Measurements from ENCODE around the gene TRPV3. TPM values are rescaled to one million over a fixed set of nuclear protein-coding genes. Genes with fewer than 3 reads are reported as not detected.

TRPV3 gene
- total RNA-seq, 1 experiment from 2014 or later: 3.6 TPM

DNA sequence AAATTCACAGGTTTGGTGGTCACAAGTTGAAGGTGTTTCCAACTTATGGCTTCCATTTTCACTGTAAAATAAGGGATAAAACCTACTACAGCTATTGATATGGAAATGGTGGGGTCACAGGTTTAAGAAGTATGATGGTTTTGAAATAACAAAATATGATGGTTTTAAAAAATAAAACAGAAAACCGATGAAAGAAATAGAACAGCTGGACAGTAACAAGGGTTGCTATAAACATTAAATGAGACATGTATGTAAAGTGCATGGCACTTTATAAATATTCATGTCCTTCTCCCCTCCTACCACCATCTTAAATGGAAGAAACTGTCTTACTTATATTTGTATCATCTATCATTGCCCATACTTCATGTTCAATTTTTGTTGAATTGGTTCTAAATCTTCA, 50.5 kb downstream of the TRPV3 start:
- H3K4me1 ChIP-seq (ENCODE audit: insufficient read depth, low read length): no peaks in the 10 kb centered on the region
- ATAC-seq (no peak), DNase-seq (no peak)
- H3F3A ChIP-seq (ENCODE audit: low read length, unreplicated experiment): no peaks in the 10 kb centered on the region
- intact Hi-C loops (cut with micrococcal nuclease): no loop called here
- H3K27ac ChIP-seq (ENCODE audit: low read length): no peak overlapping the region
- TF ChIP-seq EZH2 (IDR thresholded peaks at IDR 0.05; ENCODE audit: low read length, unreplicated experiment): no peak
- no peak for TF ChIP-seq CTCF (conservative IDR thresholded peaks at IDR 0.05; ENCODE audit: low read depth, low read length)
- H3K9ac ChIP-seq (ENCODE audit: low read length): no peak overlapping the region
- ChIA-PET POLR2A (ENCODE audit: unreplicated experiment) (no interaction called here), CTCF (no interaction called here)
- H3K79me2 ChIP-seq (ENCODE audit: low read length): no peaks in the 10 kb centered on the region
- no peaks in the 10 kb centered on the region for H3K27me3 ChIP-seq (ENCODE audit: low read length)
- H3K9me2 ChIP-seq (replicated peaks; ENCODE audit: low read length): no peaks in the 10 kb centered on the region
- no peak overlapping the region for H3K4me3 ChIP-seq (ENCODE audit: low read length)
- H3K9me3 ChIP-seq (ENCODE audit: low read length): no peaks in the 10 kb centered on the region
- H3K4me2 ChIP-seq (ENCODE audit: low read length): no peak overlapping the region
- H3K36me3 ChIP-seq (ENCODE audit: low read depth, low read length): no peaks in the 10 kb centered on the region
- H4K20me1 ChIP-seq (ENCODE audit: low read length): no peaks in the 10 kb centered on the region
- no TSS peak for BruUV-seq (replicated peaks)
- H2AFZ ChIP-seq (ENCODE audit: low read length): no peak overlapping the region

DNA sequence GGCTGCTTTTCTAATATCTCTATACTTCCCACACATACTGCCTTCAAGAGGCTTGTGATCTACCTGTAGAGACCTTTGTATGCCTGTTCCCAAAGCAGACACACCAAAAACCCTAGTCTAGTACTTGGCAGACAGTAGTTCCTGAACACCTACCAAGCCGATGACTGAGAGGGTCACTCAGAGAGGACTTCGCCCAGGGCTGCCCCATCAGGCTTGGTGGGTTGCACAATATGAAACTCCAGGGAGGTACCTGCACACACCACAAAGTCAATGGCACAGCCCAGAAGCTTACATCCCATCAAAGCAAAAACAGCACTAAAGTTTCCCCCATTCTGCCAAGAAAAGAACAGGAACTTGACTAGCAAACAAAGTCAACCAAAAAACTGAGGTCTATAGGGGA, 51.6 kb downstream of the TRPV3 start:
- Histone ChIP-seq H3F3A (ENCODE audit: low read length, unreplicated experiment) (no peaks in the 10 kb centered on the region), H3K36me3 (ENCODE audit: low read depth, low read length) (no peaks in the 10 kb centered on the region), H2AFZ (ENCODE audit: low read length) (no peak overlapping the region), H3K79me2 (ENCODE audit: low read length) (no peaks in the 10 kb centered on the region), H3K4me3 (ENCODE audit: low read length) (no peak overlapping the region), H3K27me3 (ENCODE audit: low read length) (no peaks in the 10 kb centered on the region), H4K20me1 (ENCODE audit: low read length) (no peaks in the 10 kb centered on the region), H3K9me3 (ENCODE audit: low read length) (no peaks in the 10 kb centered on the region), H3K9me2 (replicated peaks; ENCODE audit: low read length) (no peaks in the 10 kb centered on the region), H3K9ac (ENCODE audit: low read length) (no peak overlapping the region), H3K27ac (ENCODE audit: low read length) (no peak overlapping the region), H3K4me2 (ENCODE audit: low read length) (no peak overlapping the region), H3K4me1 (ENCODE audit: insufficient read depth, low read length) (no peaks in the 10 kb centered on the region)
- TF ChIP-seq EZH2phosphoT487 (IDR thresholded peaks at IDR 0.05; ENCODE audit: borderline replicate concordance, low read length) (no peak), EZH2 (IDR thresholded peaks at IDR 0.05; ENCODE audit: low read length, unreplicated experiment) (no peak), CTCF (conservative IDR thresholded peaks at IDR 0.05; ENCODE audit: low read depth, low read length) (no peak)
- ChIA-PET CTCF (no interaction called here), POLR2A (ENCODE audit: unreplicated experiment) (no interaction called here)
- BruUV-seq (replicated peaks): no TSS peak
- intact Hi-C loops (cut with micrococcal nuclease): no loop called here
- DNase-seq (no peak), ATAC-seq (no peak)

GRCh38 chr17:3505008-3505407, 52.6 kb downstream of the TRPV3 start:
- H3K36me3 ChIP-seq (ENCODE audit: low read depth, low read length): no peaks in the 10 kb centered on the region
- H3K4me2 ChIP-seq (ENCODE audit: low read length): no peak overlapping the region
- ATAC-seq: no peak
- no peaks in the 10 kb centered on the region for H3K4me1 ChIP-seq (ENCODE audit: insufficient read depth, low read length)
- H4K20me1 ChIP-seq (ENCODE audit: low read length): no peaks in the 10 kb centered on the region
- H3K9me2 ChIP-seq (replicated peaks; ENCODE audit: low read length): no peaks in the 10 kb centered on the region
- no peaks in the 10 kb centered on the region for H3K27me3 ChIP-seq (ENCODE audit: low read length)
- DNase-seq: no peak
- H3K9ac ChIP-seq (ENCODE audit: low read length): no peak overlapping the region
- no peaks in the 10 kb centered on the region for H3K9me3 ChIP-seq (ENCODE audit: low read length)
- TF ChIP-seq CTCF (conservative IDR thresholded peaks at IDR 0.05; ENCODE audit: low read depth, low read length): no peak
- TF ChIP-seq EZH2phosphoT487 (IDR thresholded peaks at IDR 0.05; ENCODE audit: borderline replicate concordance, low read length): no peak
- no peak for TF ChIP-seq EZH2 (IDR thresholded peaks at IDR 0.05; ENCODE audit: low read length, unreplicated experiment)
- no peaks in the 10 kb centered on the region for H3F3A ChIP-seq (ENCODE audit: low read length, unreplicated experiment)
- H2AFZ ChIP-seq (ENCODE audit: low read length): no peak overlapping the region
- intact Hi-C loops (cut with micrococcal nuclease): no loop called here
- no peak overlapping the region for H3K27ac ChIP-seq (ENCODE audit: low read length)
- no TSS peak for BruUV-seq (replicated peaks)
- H3K79me2 ChIP-seq (ENCODE audit: low read length): no peaks in the 10 kb centered on the region
- CTCF ChIA-PET: no interaction called here
- POLR2A ChIA-PET (ENCODE audit: unreplicated experiment): no interaction called here
- no peak overlapping the region for H3K4me3 ChIP-seq (ENCODE audit: low read length)
